ENCODE results near the gene NOX5.

The NOX5 gene

DNA sequence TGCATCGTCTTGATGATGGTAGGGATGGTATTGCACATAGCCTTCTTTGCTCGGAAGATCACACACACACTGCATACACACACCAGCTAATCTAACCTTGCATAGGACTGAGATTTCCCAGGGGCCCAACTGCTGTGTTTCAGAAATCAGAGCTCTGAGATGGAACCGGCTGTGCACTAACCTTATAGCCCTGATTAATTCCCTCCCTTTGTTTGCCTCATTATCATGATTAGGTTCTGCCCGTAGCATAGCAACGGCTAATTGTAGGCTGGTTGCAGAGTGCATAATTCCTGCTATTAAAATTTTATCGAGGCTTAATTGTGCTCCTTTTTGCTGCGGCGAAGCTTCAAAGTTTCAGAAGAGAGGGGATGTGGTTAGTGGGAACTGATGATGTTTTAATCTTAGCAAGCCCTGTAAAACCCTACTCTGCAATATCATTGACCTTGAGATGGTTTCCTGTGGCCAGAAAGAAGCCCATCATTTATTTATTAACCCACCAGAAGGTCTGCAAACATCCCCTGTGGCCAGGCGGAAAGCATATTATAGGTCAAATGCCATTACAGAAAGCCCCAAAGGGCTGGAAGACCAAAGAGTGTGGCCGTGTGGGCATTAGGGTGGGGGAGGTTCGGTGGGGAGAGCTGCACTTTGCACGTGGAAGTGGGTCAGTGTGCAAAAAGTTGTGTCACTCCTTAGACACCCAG is 89.7 kb downstream of the NOX5 start:
- no peak for DNase-seq (ENCODE audit: low spot score)

DNA sequence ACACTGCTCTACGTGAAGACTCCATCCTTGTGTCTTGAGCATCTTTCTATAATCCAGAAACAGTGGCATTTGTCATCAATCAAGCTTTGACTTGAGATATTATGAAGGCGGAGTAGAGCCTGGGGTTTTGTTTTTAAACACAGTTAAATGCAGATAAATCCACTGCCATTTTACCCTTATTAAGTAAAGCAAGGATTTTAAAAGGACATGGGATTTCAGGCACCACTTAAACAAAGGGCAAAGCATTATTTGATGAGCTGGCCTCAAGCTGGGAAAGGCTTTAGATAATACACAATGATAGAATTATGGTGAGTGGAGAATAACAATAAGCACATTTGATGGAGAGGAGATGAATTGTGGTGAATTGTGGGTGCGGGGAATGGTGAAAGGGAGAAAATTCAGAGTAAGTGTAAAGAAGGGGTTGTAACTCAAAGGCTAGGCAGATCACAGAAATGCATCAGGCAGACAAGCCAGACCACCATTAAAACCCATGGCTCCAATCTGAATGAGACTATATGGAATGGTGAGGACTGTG is 91.0 kb downstream of the NOX5 start:
- no peak for DNase-seq (ENCODE audit: low spot score)

DNA sequence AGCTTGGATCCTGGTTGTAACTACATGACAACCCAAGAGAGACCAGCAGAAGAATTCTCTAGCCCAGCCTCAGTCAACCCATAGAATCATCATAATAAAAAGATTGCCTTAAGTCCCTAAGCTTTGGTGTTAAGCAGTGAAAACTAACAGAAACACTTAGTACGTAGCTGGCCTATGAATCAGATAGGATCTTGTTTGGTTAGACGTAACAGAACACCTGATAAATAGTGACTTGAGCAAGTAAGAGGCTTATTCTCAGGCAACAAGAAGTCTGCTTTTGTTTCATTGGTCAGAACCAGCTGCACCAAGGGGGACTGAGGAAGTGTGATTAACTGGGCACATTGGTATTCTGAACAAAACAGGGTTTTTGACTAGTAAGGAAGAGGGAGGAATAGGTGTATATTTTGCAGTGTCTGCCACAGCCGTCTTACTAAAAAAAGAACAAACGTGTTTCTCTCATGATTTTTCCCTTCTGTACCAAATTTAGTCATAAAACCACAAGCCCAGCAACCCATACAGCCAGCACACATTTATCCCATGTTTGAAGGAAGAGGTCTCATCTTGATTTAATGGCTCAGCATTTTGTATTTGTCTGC is 92.6 kb downstream of the NOX5 start:
- no peak for DNase-seq (ENCODE audit: low spot score)

Data from iPS-NIHi11 (cell line).